Ammon's horn (tissue), 1 donor: ENCODE data around the gene SRP68.
"Not testable (repeated sequence)": the region's sequence is repeated elsewhere in the genome, so short reads cannot be mapped to it uniquely, and the experiment has no call there.

Experiments used
- DNase-seq: peaks from one replicate; pipeline ENCODE4 v3.0.0-alpha.2; 2016; ENCODE audit warnings: low spot score

The SRP68 gene

DNA sequence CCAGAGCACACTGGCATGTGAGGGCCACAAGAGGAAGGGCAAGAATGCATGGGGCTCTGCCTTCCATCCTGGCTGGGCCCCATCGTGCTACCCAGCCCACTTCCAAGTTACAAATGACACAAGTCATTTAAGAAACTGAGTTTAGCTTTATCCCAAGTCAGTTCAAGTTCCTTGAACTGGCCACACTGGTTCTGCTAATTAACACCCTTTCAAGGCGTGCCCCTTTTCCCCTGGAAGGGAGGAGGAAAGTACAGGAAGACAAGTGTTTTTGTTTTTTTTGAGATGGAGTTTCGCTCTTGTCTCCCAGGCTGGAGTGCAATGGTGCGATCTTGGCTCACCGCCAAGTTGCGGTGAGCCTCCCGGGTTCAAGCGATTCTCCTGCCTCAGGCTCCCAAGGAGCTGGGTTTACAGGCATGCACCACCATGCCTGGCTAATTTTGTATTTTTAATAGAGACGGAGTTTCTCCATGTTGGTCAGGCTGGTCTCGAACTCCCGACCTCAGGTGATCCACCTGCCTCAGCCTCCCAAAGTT lies 27.8 kb downstream of the SRP68 start:
- not testable (repeated sequence) for DNase-seq

DNA sequence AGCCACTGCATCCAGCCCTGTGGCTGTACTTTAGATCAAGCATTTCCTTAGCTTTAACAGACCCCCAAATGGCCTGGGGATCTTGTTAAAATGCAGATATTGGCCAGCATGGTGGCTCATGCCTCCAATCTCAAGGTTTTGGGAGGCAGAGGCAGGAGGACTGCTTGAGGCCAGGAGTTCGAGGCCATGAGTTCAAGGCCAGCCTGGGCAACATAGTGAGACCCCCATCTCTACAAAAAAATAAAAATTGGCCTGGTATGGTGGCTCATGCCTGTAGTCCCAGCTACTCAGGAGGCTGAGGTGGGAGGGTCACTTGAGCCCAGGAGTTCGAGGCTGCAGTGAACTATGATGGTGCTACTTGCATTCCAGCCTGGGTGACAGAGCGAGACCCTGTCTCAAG lies 29.4 kb downstream of the SRP68 start:
- DNase-seq: not testable (repeated sequence)

DNA sequence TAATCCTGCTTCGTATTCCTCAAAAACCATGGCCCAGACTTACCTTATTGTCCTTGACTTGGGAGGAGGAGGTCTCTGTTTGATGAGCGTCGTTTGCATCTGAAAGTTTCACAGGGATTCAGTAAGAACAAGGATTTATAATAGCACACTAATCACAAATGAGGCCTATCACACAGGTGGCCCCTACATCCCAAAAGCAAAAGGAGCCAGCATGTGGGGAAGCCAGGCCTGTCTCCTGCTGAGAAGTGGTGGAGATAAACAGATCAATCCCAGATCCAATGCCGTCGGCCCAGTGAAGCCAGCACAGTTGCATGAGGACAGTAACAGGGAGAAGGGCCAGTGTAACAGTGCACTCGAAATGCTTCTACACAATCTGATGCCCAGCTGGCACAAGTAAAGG lies 31.9 kb downstream of the SRP68 start:
- DNase-seq: no peak

DNA sequence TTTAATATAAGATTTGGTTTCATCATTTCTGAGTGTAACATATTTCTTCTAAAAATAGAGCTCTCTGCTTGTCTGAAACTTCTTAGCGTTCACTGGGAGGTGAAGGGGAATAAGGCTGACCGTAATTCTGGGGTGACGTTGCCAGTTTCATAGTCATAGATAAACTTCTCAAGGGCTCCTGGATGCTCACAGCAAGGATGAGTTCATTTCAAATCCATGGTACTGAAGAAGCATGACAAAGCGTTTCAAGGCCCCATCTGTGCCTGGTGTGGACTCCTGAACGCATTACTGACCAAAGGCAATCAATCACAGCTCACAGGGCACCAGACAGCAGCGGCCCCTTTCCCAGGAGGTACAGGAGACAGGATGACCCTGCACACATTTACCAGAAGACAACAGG lies 33.2 kb downstream of the SRP68 start:
- DNase-seq: no peak

DNA sequence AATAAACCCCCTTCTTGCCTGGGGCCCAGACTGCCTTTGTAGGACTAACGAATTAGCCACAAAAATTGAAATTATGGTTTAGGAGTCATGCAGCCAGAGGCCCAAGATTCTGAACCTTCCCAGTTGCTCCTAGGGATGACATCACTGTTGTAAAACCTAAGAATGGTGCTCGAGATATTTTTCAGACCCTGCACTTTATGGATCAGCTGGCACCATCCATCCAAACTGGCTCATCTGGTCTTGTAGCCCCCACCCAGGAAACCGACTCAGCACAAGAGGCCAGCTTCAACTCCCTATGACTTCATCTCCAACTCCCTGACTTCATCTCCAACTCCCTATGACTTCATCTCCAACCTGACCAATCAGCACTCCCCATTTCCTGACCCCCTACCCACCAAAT lies 34.3 kb downstream of the SRP68 start:
- DNase-seq: no peak

DNA sequence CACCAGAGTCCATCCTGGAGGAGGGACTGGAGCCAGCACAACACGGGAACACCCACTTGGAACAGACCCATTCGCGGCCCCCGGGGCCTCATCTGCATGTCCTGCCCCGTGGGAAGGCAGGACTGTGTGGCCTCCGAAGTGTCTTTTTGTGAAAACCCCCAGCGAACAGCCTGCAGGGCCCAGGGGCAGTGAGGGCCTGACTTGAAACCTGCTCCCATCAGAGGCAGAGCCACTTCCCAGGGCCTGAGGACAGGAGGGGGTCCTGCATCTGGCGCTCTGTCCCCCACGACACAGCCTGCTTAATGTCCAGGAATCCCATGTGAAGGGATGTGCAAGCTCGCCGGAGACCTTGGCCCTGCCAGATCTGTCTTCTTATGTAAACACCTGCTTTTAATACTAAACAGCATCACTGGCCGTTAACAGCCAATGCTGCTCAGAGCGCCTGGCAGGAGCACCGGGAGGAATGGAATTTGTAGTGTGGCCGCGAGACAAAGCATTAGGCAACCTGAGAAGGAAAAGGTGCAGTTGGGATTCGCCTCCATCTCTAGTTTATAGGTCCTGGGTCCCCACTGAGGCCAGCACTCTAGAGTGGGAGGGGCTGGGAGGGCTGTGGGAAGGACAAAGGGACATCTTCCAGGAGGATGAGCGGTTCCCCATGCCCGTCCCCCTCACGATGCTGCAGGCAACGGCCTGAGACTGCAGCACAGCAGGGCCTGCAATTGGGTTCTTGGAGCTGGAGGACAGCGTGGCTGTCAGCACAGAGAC lies 35.6 kb downstream of the SRP68 start:
- DNase-seq: no peak

DNA sequence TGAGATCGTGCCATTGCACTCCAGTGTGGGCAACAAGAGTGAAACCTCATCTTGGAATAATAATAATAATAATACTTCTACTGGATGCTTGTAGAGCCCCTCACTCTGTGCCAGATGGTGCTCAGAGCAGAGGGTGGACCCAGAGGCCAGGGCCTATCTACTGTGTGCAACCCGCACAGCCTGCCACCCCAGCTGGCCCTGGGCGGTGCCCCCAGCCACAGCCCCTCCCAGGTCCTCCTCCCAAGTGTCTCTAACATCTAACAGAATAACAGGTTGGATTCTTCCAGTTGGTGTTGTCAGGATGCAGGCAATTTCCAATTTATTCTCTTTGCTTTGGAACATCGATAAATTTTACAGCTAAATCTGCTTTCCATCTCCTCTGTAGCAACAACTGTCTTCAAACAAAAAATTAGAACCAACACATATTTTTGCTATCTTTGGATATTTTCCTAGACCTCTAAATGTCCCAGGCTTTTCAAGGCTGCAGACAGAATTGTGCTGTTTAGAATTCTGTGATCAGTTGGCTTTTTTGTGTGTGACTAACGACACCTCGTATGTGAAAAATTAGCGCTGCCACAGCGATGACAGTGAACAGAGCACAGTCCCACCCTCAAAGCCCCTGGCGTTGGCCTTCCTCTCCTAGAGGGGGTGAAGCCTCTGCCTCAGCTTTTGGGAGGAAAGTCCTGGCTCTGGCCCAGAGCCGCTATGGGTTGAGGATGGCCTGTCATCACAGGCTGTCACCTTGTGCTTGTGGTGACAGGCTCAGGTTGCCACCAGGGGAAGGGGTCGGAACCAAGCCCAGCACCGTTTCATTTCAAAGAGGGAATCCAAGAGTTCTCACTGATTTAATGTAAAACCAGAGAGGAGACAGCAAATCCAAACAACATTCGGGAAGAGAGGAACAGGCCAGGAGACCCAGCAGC lies 37.6 kb downstream of the SRP68 start:
- no peak for DNase-seq

DNA sequence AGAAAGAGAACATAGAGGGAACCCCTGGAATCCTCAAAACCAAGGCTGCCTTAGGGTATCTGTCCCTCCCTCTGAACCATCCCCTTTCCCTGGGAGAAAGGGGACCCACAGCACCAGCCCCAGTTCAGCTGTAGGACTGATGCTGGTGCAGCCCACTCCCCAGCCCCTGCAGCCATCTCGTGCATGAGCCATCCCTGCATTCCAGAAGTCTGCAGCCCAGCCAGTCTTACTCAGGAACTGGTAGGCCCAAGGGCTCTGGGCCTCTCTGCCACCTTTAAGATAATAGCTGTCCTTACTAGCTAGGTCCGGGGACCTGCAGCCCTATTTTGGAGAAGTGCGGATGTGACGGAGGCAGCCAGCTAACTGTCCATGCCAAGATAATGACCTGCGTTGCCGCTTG lies 39.2 kb downstream of the SRP68 start:
- DNase-seq: no peak

DNA sequence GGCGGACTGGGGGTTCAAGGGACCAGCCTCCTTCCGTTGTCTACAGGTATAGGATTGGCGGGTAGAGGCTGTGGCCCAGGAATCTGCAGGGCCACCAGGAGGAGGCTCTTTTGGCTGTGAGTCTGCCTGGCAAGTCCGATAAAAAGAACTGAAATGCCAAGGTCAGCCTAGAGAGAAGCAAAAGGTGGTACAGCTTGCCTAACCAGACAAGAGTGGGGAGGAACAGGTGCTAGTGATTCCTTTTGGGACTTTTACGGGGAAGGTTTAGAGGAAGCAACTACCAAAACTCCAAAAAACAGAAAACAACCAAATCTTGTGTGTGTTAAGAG lies 39.6 kb downstream of the SRP68 start:
- no peak for DNase-seq

DNA sequence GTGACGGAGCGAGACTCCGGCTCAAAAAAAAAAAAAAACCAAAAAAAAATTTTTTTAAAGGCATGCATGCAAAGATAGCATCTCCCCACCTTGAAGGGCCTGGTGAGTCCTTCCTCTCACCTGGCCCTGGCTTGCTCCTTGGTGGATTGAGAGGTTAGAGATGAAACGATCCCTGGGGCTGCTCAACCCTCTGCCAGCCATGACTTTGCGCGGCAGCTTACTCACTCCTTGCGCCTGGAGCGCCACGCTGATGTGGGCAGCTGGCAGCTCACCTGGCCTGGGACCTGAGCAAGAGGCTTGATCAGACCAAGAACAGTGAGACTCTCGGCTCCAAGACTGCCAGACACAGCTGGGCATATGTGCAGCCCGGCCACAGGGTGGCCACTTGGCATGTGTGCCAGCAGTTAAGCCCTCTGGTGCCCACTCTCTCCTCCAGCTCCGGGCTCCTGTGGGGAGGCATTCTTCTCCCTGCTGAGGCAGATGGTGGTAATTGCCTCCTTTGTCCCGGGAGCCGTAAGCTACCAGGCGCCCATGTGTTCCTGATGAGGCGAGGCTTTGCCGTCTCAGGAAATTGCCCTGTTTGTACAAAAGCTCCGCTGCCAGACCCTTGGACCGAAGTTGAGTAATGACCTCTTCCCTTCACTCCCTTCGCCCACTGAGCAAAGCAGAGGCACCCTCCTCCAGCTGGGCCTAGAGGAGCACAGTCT lies 40.1 kb downstream of the SRP68 start:
- DNase-seq: no peak

DNA sequence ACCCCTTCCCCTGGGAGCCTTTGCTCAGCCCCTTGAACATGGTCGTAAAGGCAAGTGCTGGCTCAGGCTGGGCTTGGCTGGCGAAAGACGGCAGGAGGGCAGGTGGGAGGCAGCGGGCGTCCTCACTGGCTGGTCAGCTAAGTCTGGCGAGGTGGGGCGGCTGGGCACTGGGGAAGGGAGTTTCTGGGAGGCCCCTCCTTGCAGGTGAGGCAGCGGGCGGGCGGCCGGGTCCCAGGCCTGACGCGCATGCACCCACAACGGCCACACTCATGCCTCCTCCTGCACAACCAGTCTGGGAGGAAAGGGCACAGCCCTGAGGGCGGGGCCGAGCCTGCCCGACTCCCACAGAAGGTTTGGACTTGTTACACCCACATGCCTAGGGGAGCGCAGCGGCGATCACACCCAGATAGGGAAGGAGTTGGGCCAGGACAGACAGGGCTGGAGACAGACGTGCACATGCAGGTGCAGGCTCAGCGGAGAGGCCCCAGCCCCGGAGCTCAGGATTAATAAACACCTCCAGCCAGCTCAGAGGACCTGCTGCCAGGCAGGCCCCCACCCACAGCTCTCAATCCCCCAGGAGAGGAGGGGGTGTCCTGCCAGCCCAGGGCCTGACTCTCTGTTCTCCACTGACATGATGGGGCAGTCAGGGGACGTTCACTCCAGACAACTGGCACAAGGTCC lies 45.0 kb downstream of the SRP68 start, which contains the start of gene EVPL:
Gene EVPL, minus strand, starts transcription at position 148 of the 681 bp plus-strand sequence. Its CDS starts 108 bp downstream, at position 40.
- DNase-seq: no peak

DNA sequence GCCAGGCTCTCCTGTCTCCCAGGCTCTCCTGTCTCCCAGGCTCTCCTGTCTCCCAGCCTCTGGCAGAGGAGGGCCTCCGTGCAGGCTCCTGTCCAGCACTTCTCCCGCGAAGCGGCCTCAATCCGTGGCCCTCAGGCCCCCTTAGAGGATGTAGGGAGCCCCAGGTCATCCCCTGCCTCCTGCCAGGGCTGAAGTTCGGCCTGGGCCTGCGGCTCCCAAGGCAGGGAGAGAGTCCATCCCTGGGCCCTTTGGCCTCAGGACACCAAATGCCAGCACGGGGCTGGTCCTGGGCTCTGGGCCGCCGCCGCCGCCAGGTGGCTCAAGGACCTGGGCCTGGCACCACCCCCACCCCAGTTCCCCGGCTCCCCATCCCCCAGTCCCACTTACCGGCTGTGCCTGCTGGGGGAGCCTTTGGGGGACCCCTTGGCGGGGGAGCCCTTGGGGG lies 45.6 kb downstream of the SRP68 start:
- DNase-seq: no peak

DNA sequence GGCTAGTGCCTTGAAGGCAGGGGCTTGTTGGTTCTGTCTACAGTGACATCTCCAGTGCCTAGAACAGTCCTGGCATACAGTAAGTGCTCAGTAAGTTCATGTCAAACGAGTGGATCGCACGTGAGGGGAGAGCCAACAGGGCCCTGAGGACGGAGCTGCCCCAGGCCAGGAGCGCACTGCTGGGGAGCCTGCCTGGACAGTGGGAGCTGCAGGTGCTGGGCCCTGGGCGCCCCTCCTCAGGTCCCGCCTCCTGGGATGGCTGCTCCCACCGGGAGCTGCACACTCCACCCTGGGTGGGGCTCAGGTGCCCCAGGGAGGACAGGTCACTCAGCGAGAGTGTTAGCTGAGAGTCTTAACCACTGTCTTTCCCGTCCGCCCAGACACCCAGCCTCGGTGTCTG lies 47.0 kb downstream of the SRP68 start:
- no peak for DNase-seq

DNA sequence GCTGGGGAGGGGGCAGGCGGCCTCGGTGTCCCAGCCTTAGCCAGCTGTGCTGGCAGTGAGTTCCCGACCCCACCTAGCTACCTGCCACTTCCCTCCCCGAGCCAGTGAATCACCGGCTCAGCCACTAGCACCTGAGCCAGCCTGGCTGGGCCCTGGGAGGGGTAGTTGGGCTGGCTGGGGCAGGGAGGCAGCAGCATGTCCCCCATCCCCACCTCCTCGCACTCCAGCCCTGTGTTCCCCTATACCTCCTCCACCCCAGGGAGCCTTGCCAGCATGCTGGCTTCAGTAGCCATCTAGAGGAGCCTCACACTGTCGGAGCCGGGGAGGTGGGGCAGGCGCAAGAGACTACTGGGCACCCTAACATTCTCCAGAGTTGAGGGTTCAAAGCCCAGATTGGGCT lies 48.0 kb downstream of the SRP68 start:
- no peak for DNase-seq

DNA sequence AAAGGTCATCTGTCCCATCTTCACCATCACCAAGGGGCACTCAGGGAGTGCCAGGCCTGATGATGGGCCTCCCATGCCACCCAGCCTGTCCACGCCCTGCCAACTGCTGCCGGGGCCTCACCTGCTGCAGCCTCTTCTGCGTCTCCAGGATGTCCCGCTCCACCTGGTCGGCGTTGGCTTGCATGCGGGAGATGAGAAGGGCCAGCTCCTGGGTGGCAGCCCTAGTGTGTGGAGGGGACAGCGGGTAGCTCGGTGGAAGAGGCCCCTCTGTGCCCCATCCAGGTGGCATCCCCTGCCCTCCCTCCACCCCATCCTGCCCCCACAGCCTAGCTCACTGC lies 48.4 kb downstream of the SRP68 start:
- no peak for DNase-seq

DNA sequence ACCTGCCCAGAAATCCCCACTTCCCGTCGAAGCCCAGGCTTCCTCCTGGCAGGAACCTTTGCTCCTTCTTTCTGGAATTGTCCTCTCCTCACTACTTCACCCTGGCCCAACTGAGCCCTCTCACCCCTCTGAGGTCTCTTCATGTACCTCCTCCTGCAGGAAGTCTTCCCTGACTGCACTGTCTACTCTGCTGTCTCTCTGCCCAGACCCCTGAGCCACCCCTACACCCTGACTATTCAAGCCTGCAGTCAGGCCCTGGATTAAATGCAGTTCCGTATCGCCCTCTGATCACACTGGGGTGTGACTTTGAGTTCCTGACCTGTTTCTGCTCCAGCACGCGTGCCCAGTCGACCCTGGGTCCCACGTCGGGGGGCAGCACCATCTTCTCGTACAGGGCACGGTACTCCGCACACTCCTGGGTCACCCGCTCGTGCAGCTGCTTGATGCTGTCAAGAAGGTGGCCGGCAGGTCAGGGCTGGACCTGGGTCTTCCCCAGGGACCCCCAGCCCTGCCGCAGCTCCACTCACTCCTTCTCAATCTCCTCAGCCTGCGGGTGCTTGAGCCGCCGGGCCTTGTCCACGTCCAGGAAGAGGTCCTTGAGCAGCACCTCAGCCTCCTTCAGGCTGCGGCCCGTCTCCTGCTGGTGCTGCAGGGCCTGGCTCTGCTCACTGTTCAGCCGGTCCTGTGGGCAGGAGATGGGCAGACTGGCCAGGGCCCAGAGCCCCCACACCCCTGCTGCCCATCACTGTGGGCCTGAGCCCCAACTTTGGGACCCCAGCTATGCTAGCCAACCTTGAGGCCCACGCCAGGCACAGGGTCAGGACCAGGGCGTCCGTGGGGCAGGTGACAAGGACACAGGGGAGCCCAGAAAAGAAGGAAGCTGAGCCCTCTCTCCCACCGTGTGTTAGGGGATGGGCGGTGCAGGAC lies 49.1 kb downstream of the SRP68 start:
- no peak for DNase-seq

DNA sequence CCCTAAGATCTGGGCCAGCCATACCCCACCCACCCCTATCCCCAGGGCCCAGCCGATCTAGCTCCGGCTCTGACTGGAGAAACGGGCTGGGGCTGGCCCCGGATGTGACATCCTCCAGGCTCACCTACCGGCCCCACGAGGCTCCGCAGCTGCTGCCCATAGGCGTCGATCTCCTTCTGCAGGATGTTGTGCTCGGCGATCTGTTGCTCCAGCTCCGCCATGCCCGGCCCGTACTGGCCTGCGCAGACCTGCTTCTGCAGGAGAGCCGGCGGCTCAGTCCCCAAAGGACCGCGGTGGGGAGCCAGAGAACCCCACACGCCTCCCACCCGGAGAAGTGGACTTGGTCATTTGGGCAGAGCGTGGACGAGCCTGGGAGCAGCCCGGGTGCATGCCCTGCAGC lies 50.0 kb downstream of the SRP68 start:
- DNase-seq: no peak

DNA sequence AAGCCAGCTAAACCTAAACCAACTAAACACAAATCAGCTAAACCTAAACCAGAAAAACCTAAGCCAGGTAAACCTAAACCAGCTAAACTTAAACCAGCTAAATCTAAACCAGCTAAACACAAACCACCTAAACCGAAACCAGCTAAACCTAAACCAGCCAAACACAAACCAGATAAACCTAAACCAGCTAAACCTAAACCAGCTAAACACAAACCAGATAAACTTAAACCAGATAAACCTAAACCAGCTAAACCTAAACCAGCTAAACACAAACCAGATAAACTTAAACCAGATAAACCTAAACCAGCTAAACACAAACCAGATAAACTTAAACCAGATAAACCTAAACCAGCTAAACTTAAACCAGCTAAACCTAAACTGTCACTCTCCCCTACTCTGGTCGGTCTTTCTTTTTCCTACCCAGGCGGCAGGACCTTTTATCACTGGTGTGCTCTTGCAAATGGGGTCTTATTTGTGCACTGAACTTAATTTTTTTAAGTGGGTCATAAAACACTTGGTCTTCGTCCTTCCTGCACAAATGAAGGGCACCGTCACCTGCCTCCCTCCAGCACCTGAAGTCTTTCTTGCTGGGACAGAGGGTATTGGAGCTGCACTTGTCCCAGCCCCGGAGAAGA lies 52.4 kb downstream of the SRP68 start:
- no peak for DNase-seq

DNA sequence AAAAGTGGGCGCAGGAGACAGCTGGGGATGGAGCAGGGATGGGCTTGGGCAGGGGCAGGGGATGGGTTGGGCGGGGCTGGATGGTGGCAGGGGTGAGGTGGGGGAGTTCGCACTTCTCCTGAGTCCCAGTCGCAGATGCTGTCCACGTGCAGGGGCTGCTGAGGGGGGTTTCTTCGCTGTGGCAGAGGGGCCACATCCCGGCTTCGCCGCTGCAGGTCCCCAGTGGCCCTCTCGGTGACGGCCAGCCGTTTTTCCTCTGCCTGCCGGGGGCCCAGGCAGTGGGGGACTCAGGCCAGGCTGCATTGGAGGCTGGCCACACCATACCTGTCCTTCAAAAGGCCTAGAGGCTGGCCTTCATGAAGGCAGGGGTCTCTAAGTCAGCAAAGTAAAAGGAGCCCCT lies 53.5 kb downstream of the SRP68 start:
- DNase-seq: no peak

DNA sequence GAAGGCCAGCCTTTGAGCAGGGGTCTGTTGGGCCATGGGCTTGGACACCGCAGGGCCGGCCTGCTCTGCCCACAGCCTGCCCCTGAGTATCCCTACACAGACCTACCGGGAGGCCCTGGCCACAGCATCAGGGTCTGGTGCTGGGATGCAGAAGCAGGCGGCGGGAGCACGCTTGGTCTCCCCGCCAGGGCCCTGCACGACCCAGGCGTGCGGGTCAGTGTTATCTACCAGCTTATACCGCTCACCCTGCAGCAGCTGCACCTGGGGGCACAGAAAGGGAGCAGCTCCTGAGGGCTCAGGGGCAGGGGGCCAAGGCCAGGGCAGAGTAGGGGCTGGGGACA lies 54.0 kb downstream of the SRP68 start:
- DNase-seq: no peak
